ENCODE measurements around the gene LRRTM4. TPM values are rescaled to one million over a fixed set of nuclear protein-coding genes. Genes with fewer than 3 reads are reported as not detected.

LRRTM4 gene
- total and polyA plus RNA-seq, 2 donors (not counting 1 experiment from before 2014, with no cell fraction given), result not detected

- no peaks in the 10 kb centered on the region for H3K9me3 ChIP-seq (ENCODE audit: control extremely low read depth in 1 of 3, control insufficient read depth in 2 of 3, insufficient read depth in 1 of 3, low read length in 2 of 3)
- intact Hi-C loops (cut with micrococcal nuclease), result no loop called here
- H3K79me2 ChIP-seq (ENCODE audit: control insufficient read depth, insufficient read depth, low read length), result no peaks in the 10 kb centered on the region
- H3K4me3 Mint-ChIP-seq, result no peak overlapping the region
- no peak overlapping the region for H3K4me3 ChIP-seq (ENCODE audit: control extremely low read depth in 1 of 5, extremely low read depth in 1 of 5, insufficient read depth in 1 of 5, low read depth in 2 of 5, low read length in 4 of 5)
- H4K20me1 ChIP-seq (ENCODE audit: control insufficient read depth, insufficient read depth, low read length, poor library complexity, severe bottlenecking), result no peaks in the 10 kb centered on the region
- POLR2A ChIA-PET, result no interaction called here
- WGBS (ENCODE audit: insufficient coverage), result 60% methylated on average over 1 of the region's 2 CpGs
- H3K27me3 Mint-ChIP-seq, result no peaks in the 10 kb centered on the region
- no peak overlapping the region for H3K9ac ChIP-seq (ENCODE audit: low read length)
- no peak overlapping the region for H3K27ac Mint-ChIP-seq
- no peak overlapping the region for H3K4me2 ChIP-seq (replicated peaks; ENCODE audit: low read depth, low read length, poor library complexity, severe bottlenecking)
- H3K4me1 ChIP-seq (ENCODE audit: control insufficient read depth in 2 of 2, insufficient read depth in 2 of 2, low read length in 2 of 2), result no peaks in the 10 kb centered on the region
- DNase-seq (no peak), ATAC-seq (ENCODE audit: low read depth) (no peak)
- H3K9me3 Mint-ChIP-seq (ENCODE audit: insufficient read depth), result peaks cover 2% of the 10 kb centered on the region
- H3K36me3 ChIP-seq (replicated peaks in 1 of 2; ENCODE audit: control extremely low read depth in 1 of 2, control insufficient read depth in 1 of 2, extremely low read depth in 1 of 2, insufficient read depth in 2 of 2, low read length in 1 of 2), result no peaks in the 10 kb centered on the region
- CTCF ChIA-PET, result no interaction called here
- no peak overlapping the region for H2AFZ ChIP-seq (ENCODE audit: insufficient read depth, low read depth, low read length, poor library complexity, severe bottlenecking)
- H3K27me3 ChIP-seq (replicated peaks in 1 of 4; ENCODE audit: control extremely low read depth in 1 of 4, control insufficient read depth in 3 of 4, insufficient read depth in 4 of 4, low read length in 3 of 4), result no peaks in the 10 kb centered on the region
- no peaks in the 10 kb centered on the region for H3K4me1 Mint-ChIP-seq
- H3K27ac ChIP-seq (ENCODE audit: low read length in 2 of 2), result no peak overlapping the region
- TF ChIP-seq EZH2 (IDR thresholded peaks at IDR 0.05; ENCODE audit: borderline replicate concordance, insufficient read depth, low read depth, low read length, poor library complexity, severe bottlenecking) (no peak), CTCF (IDR thresholded peaks at IDR 0.05) (no peak)
Measured at GRCh38 chr2:77013953-77014352, 508.2 kb downstream of the LRRTM4 start.

- no peaks in the 10 kb centered on the region for H3K27me3 Mint-ChIP-seq
- intact Hi-C loops (cut with micrococcal nuclease), result no loop called here
- H3K9me3 Mint-ChIP-seq (ENCODE audit: insufficient read depth), result peaks cover 2% of the 10 kb centered on the region
- ATAC-seq (ENCODE audit: low read depth) (no peak), DNase-seq (no peak)
- no peak overlapping the region for H3K27ac Mint-ChIP-seq
- Histone ChIP-seq H2AFZ (ENCODE audit: insufficient read depth, low read depth, low read length, poor library complexity, severe bottlenecking) (no peak overlapping the region), H3K27ac (ENCODE audit: low read length in 2 of 2) (no peak overlapping the region), H3K4me1 (ENCODE audit: control insufficient read depth in 2 of 2, insufficient read depth in 2 of 2, low read length in 2 of 2) (no peaks in the 10 kb centered on the region), H3K79me2 (ENCODE audit: control insufficient read depth, insufficient read depth, low read length) (no peaks in the 10 kb centered on the region), H3K4me3 (ENCODE audit: control extremely low read depth in 1 of 5, extremely low read depth in 1 of 5, insufficient read depth in 1 of 5, low read depth in 2 of 5, low read length in 4 of 5) (no peak overlapping the region), H3K9me3 (ENCODE audit: control extremely low read depth in 1 of 3, control insufficient read depth in 2 of 3, insufficient read depth in 1 of 3, low read length in 2 of 3) (no peaks in the 10 kb centered on the region), H3K9ac (ENCODE audit: low read length) (no peak overlapping the region), H3K27me3 (replicated peaks in 1 of 4; ENCODE audit: control extremely low read depth in 1 of 4, control insufficient read depth in 3 of 4, insufficient read depth in 4 of 4, low read length in 3 of 4) (no peaks in the 10 kb centered on the region), H3K36me3 (replicated peaks in 1 of 2; ENCODE audit: control extremely low read depth in 1 of 2, control insufficient read depth in 1 of 2, extremely low read depth in 1 of 2, insufficient read depth in 2 of 2, low read length in 1 of 2) (no peaks in the 10 kb centered on the region), H4K20me1 (ENCODE audit: control insufficient read depth, insufficient read depth, low read length, poor library complexity, severe bottlenecking) (no peaks in the 10 kb centered on the region), H3K4me2 (replicated peaks; ENCODE audit: low read depth, low read length, poor library complexity, severe bottlenecking) (no peak overlapping the region)
- TF ChIP-seq EZH2 (IDR thresholded peaks at IDR 0.05; ENCODE audit: borderline replicate concordance, insufficient read depth, low read depth, low read length, poor library complexity, severe bottlenecking) (no peak), CTCF (IDR thresholded peaks at IDR 0.05) (no peak)
- no peaks in the 10 kb centered on the region for H3K4me1 Mint-ChIP-seq
- ChIA-PET CTCF (no interaction called here), POLR2A (no interaction called here)
- no CpG with 5 or more reads among the region's 2 CpGs for WGBS (ENCODE audit: insufficient coverage)
- no peak overlapping the region for H3K4me3 Mint-ChIP-seq
Measured at GRCh38 chr2:77013457-77013856, 508.7 kb downstream of the LRRTM4 start.
